SH-SY5Y (cell line): ENCODE data around the gene CORO2A.

ENCODE experiments used
- GATA2 ChIP-seq: IDR thresholded peaks from 2 replicates; pipeline ENCODE4 v1.6.1; 2011; ENCODE audit warnings: mild to moderate bottlenecking, low read depth, low read length
- GATA3 ChIP-seq: IDR thresholded peaks from 2 replicates; pipeline ENCODE4 v1.6.1; 2011; ENCODE audit warnings: low read depth, mild to moderate bottlenecking, low read length, moderate library complexity

The CORO2A gene

GRCh38 chr9:98085944-98086343, 106.5 kb downstream of the CORO2A start:
- TF ChIP-seq GATA2 (no peak), GATA3 (no peak)

GRCh38 chr9:98085058-98085457, 107.4 kb downstream of the CORO2A start:
- TF ChIP-seq GATA2 (no peak), GATA3 (no peak)

- TF ChIP-seq GATA3 (no peak), GATA2 (no peak)
Measured at GRCh38 chr9:98084396-98084795, 108.0 kb downstream of the CORO2A start.

GRCh38 chr9:98083566-98084183, 108.8 kb downstream of the CORO2A start:
- TF ChIP-seq GATA2 (no peak), GATA3 (no peak)

GRCh38 chr9:98083061-98083501, 109.4 kb downstream of the CORO2A start:
- no peak for TF ChIP-seq GATA3
- TF ChIP-seq GATA2, result no peak

GRCh38 chr9:98081477-98082219, 110.8 kb downstream of the CORO2A start:
- TF ChIP-seq GATA3 (no peak), GATA2 (no peak)

GRCh38 chr9:98080780-98081179, 111.7 kb downstream of the CORO2A start:
- TF ChIP-seq GATA3 (no peak), GATA2 (no peak)

GRCh38 chr9:98080326-98080725, 112.1 kb downstream of the CORO2A start:
- TF ChIP-seq GATA2 (no peak), GATA3 (no peak)

- TF ChIP-seq GATA2 (no peak), GATA3 (no peak)
Measured at GRCh38 chr9:98078895-98079294, 113.5 kb downstream of the CORO2A start.

GRCh38 chr9:98075332-98075805, 117.1 kb downstream of the CORO2A start:
- no peak for TF ChIP-seq GATA2
- TF ChIP-seq GATA3, result no peak

GRCh38 chr9:98074115-98074990, 118.1 kb downstream of the CORO2A start:
- TF ChIP-seq GATA3 (no peak), GATA2 (no peak)

- TF ChIP-seq GATA3, result no peak
- TF ChIP-seq GATA2, result no peak
Measured at GRCh38 chr9:98071737-98072136, 120.7 kb downstream of the CORO2A start.
